GM13977 (cell line): ENCODE data around the gene PAXX.
"Not testable (repeated sequence)": the region's sequence is repeated elsewhere in the genome, so short reads cannot be mapped to it uniquely, and the experiment has no call there.

Experiments used
- DNase-seq: peaks from one replicate; pipeline ENCODE4 v3.0.0; 2012; ENCODE audit warnings: low spot score
- in situ Hi-C: fragments of 300-500 bp; cut with MboI; formaldehyde crosslinking; loops from one replicate; pipeline ENCODE4 v1.12.0; 2022; ENCODE audit warnings: low sequenced_read_pairs, low pct_unique_long_range_greater_than_20kb, mixed read lengths, inconsistent platforms; ENCODE audit not compliant: unreplicated experiment
- TF ChIP-seq, protein P1 (sequence below): IDR thresholded peaks from 2 replicates; pipeline ENCODE4 v1.5.1; 2012; ENCODE audit warnings: mild to moderate bottlenecking, control low read depth; ENCODE audit not compliant: insufficient read depth; ENCODE audit errors: extremely low read depth, missing control alignments

The PAXX gene

DNA sequence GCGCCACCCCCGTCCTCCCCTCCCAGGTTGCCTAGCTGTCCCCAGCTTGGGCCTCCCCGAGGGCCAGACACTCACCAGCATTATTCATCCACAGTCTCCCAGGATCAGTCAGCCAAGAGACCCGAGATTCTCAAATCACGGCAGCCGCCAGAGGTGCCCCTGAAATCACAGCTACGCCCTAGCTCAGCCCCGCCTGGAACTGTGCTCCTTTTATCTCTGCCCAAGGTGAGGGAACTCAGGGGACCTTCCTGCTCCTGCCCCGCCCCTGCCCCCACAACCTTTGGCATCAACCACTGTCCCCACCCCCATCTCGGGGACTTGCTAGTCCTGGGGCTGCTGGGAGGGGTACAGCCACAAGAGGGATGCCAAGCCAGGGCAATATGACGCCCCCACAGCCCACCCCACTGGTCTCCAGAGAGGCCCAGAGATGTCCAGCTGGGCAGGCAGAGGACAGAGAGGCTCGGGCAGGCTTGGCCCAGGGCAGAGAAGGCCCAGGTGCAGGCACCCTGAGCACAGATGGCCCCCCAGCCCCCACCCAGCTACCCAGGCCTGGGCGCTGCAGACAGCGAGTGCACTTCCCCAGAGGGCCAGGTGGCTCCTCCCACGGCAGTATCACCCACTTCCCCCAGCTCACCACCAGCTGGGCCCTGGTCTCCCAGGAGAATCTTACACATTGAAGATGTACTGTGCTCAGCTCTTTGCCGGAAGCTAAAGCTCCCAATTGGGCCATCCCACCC is 39.9 kb downstream of the PAXX start, which contains the start of gene FUT7:
Gene FUT7 (minus strand): TSS at position 185 of the 737 bp plus-strand sequence. CDS start 97 bp downstream, at position 88.
- in situ Hi-C loops, result loop anchor here (10.0 kb wide), 1 partner anchor 257 kb away; no protein-coding TSS in a partner anchor
- TF ChIP-seq, protein P1, sequence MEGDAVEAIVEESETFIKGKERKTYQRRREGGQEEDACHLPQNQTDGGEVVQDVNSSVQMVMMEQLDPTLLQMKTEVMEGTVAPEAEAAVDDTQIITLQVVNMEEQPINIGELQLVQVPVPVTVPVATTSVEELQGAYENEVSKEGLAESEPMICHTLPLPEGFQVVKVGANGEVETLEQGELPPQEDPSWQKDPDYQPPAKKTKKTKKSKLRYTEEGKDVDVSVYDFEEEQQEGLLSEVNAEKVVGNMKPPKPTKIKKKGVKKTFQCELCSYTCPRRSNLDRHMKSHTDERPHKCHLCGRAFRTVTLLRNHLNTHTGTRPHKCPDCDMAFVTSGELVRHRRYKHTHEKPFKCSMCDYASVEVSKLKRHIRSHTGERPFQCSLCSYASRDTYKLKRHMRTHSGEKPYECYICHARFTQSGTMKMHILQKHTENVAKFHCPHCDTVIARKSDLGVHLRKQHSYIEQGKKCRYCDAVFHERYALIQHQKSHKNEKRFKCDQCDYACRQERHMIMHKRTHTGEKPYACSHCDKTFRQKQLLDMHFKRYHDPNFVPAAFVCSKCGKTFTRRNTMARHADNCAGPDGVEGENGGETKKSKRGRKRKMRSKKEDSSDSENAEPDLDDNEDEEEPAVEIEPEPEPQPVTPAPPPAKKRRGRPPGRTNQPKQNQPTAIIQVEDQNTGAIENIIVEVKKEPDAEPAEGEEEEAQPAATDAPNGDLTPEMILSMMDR, result no peak
- DNase-seq, result no peak

DNA sequence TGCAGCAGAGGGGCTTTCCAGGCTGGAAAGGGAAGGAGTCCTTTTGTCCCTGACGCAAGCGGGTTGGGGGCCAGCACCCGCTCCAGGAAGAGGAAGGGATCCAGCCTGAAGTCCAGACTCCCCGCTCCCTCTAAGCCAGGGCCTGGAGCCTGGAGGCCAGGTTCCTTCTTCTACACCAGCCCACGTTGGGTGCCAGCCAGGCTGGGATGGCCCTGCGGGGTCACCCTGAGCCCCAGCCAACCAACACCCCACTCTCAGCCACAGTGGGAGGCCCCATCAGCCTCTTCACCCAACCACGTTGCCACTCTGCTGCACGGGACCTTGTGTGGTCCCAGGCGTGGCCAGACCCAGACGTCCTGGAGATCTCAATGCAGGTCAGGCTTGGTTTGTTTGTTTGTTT is 40.6 kb downstream of the PAXX start:
- in situ Hi-C loops, result loop anchor here (10.0 kb wide), 1 partner anchor 258 kb away; no protein-coding TSS in a partner anchor
- TF ChIP-seq, protein P1, result no peak
- no peak for DNase-seq

DNA sequence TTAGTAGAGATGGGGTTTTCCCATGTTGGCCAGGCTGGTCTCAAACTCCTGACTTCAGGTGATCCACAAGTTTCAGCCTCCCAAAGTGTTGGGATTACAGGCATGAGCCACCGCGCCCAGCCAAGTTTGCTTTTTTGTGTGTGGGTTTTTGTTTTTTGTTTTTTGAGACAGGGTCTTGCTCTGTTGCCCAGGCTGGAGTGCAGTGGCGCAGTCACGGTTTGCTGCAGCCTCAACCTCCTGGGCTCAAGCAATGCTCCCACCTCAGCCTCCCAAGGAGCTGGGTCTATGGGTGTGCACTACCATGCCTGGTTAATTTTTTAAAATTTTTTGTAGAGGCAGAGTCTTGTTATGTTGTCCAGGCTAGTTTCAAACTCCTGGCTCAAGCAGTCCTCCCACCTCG is 41.3 kb downstream of the PAXX start:
- DNase-seq, result not testable (repeated sequence)
- in situ Hi-C loops, result loop anchor here (10.0 kb wide), 1 partner anchor 259 kb away; no protein-coding TSS in a partner anchor

DNA sequence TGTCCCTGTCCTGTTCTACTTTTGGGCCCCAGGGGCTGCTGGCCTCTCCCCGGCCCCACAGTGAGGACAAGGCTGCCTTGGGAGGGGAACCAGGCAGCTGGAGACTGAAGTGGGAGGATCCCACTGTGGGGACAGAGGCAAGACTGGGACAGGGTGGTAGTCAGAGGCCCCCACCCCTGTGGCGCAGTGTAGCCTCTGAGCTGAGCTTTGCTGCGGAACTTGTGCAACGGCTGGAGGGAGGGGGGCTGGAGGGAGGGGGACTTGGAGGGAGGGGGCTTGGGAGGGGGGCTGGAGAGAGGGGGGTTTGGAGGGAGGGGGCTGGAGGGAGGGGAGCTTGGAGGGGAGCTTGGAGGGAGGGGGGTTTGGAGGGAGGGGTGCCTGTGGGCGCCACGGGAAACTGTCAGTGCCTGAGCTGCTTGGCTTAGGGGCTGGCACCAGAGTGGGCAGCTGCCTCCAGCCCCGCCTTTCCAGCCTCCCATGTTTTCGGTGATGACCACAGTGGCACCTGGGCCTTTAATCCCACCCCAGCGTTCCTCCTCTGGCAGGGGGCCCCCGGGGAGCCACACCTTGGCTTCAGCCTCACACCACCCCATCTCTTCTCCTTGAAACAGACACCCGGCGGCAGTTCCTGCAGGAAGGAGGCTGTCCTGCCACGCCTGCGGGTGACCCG is 42.0 kb downstream of the PAXX start:
- no peak for DNase-seq
- TF ChIP-seq, protein P1, result no peak
- in situ Hi-C loops, result loop anchor here (10.0 kb wide), 1 partner anchor 259 kb away; no protein-coding TSS in a partner anchor

DNA sequence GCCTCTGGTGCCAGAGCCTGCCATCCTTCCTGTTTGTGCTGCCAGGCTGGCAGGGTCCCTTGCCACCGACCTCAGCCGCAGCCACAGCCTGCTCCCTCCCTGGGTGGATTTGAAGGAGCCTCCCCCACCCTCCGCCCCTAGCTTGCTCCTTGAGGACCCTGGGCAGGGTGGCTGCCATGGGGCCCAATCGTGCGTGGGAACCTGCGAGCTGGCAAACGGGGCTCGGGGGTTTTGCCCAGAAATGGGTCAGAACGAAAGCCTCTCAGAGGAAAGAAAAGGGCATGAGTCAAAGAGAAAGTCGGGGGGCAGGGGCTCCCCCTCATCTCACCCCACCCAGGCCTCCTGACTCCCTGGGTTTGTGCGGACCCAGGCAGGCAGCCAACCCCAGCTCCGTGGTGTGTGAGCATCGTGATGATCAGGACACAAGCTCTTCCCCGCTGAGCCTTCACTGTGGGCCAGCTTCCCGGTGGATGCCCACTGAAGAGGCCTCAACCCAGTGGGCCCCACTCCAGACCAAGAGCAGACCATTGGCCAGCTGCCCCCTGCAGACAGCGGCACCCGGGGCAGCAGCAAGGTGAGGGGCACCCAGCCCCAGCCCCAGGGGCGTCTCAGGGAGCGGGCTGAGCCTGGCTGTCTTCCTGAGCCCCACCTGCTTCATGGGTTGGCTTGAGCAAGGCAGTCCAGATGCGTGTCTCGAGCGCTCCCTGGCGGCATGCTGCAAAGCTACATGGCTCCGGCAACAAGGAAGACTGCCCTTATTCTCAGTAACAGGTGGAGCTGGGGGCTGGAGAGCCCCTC is 42.7 kb downstream of the PAXX start:
- peak; percentile 95 for DNase-seq
- TF ChIP-seq, protein P1, result peak; percentile 98
- in situ Hi-C loops, result loop anchor here (10.0 kb wide), 1 partner anchor 260 kb away; no protein-coding TSS in a partner anchor

DNA sequence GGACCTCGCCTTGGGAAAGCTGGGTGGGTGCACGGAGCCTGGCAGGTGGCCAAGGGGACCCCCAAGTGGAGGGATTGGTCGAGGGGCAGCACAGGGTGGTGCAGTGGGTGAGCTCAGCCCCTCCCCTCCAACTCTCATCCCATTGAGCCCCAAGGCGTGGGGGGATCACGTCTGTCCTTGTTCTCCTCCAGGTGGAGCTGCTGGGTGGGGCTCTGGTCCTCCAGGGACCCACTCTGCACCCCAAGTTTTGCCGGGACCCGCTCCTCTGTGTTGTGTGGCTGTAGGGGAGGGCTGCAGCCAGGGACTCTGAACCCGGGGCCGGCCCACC is 43.2 kb downstream of the PAXX start:
- TF ChIP-seq, protein P1, result peak; percentile 1
- in situ Hi-C loops, result loop anchor here (10.0 kb wide), 1 partner anchor 261 kb away; no protein-coding TSS in a partner anchor
- no peak for DNase-seq
